OCI-LY7 (cell line): ENCODE measurements around the gene KIFC1. TPM values are rescaled to one million over a fixed set of nuclear protein-coding genes. Genes with fewer than 3 reads are reported as not detected.

Source experiments
- BruUV-seq: library from RNA; stranded (reverse); fragments of 400-500 nt; replicated peaks from 2 replicates; lab custom pipeline; 2021; lab: Mats Ljungman, UMichigan
- CTCF ChIA-PET: fragments of 300-600 bp; sonication (Branson Sonifier 250); formaldehyde crosslinking; loops from one replicate; lab custom pipeline; 2022; ENCODE audit warnings: antibody characterized with exemption; ENCODE audit not compliant: unreplicated experiment; lab: Charles Lee
- POLR2A ChIA-PET: fragments of 300-600 bp; sonication (Branson Sonifier 250); formaldehyde crosslinking; loops from one replicate; lab custom pipeline; 2022; ENCODE audit warnings: antibody characterized with exemption; lab: Charles Lee
- DNase-seq: peaks from one replicate; pipeline ENCODE4 v3.0.0-alpha.2; 2015; ENCODE audit warnings: low spot score
- H2AFZ ChIP-seq: fragments of 200-600 bp; sonication (generic), shearing (Covaris generic); 2 replicates; pipeline ENCODE4 v1.6.1; 2014; ENCODE audit warnings: mild to moderate bottlenecking, antibody characterized with exemption, low read length, moderate library complexity
- H3K27ac ChIP-seq: fragments of 200-600 bp; sonication (generic); 2 replicates; pipeline ENCODE4 v1.5.1; 2014; ENCODE audit warnings: mixed run types, low read depth, mild to moderate bottlenecking, moderate library complexity, low read length, inconsistent platforms; ENCODE audit not compliant: poor library complexity, severe bottlenecking
- H3K36me3 ChIP-seq: fragments of 200-600 bp; sonication (generic); 2 replicates; pipeline ENCODE4 v1.6.1; 2014; ENCODE audit warnings: mild to moderate bottlenecking, antibody characterized with exemption, low read length, moderate library complexity, mixed read lengths; ENCODE audit not compliant: insufficient read depth
- H3K4me1 ChIP-seq: fragments of 200-600 bp; sonication (generic); 2 replicates; pipeline ENCODE4 v1.5.1; 2014; ENCODE audit warnings: mild to moderate bottlenecking, low read length; ENCODE audit not compliant: insufficient read depth, poor library complexity, severe bottlenecking
- H3K4me2 ChIP-seq: fragments of 200-600 bp; sonication (generic); 2 replicates; pipeline ENCODE4 v1.6.1; 2014; ENCODE audit warnings: mild to moderate bottlenecking, low read length
- H3K4me3 ChIP-seq: fragments of 200-600 bp; sonication (generic); 2 replicates; pipeline ENCODE4 v1.5.1; 2014; ENCODE audit warnings: mild to moderate bottlenecking, low read depth, low read length; ENCODE audit not compliant: poor library complexity, severe bottlenecking
- H3K79me2 ChIP-seq: fragments of 200-600 bp; sonication (generic); 2 replicates; pipeline ENCODE4 v1.6.1; 2016; ENCODE audit warnings: low read depth, mild to moderate bottlenecking, low read length, moderate library complexity, mixed read lengths; ENCODE audit not compliant: insufficient read depth
- H3K9me2 ChIP-seq: fragments of 200-600 bp; sonication (generic); 2 replicates; pipeline ENCODE4 v1.6.1; 2016; ENCODE audit warnings: mild to moderate bottlenecking, low read length, mixed read lengths; ENCODE audit not compliant: insufficient read depth
- H3K9me3 ChIP-seq: fragments of 200-600 bp; sonication (generic); 2 replicates; pipeline ENCODE4 v1.6.1; 2014; ENCODE audit warnings: mild to moderate bottlenecking, mixed run types, low read length, mixed read lengths
- H4K20me1 ChIP-seq: fragments of 200-600 bp; sonication (generic); 2 replicates; pipeline ENCODE4 v1.6.1; 2014; ENCODE audit warnings: mild to moderate bottlenecking, antibody characterized with exemption, low read length, moderate library complexity, mixed read lengths; ENCODE audit not compliant: insufficient read depth
- CTCF ChIP-seq: fragments of 200-600 bp; sonication (generic); conservative IDR thresholded peaks from 2 replicates; pipeline ENCODE4 v1.5.1; 2014; ENCODE audit warnings: mild to moderate bottlenecking, antibody characterized with exemption, low read length, moderate library complexity, mixed read lengths
- EZH2phosphoT487 ChIP-seq: fragments of 200-600 bp; sonication (generic); IDR thresholded peaks from 2 replicates; pipeline ENCODE4 v1.6.1; 2018; ENCODE audit warnings: low read depth, borderline replicate concordance, mild to moderate bottlenecking, mixed run types, antibody characterized with exemption, low read length, moderate library complexity, mixed read lengths
- intact Hi-C: fragments of 100-400 bp; cut with micrococcal nuclease; formaldehyde crosslinking; loops from one replicate; pipeline ENCODE4 v1.10.0; 2022; ENCODE audit not compliant: unreplicated experiment
- total RNA-seq, 2 experiments: library from RNA; depleted of rRNA in 1 of 2; stranded (reverse); fragments of >200 nt in 1 of 2; shearing (Covaris generic) in 1 of 2; gene quantifications; 2 replicates each; pipeline ENCODE4 v1.2.3, GENCODE V29; 2014 to 2022

KIFC1 gene
- total RNA-seq, 2 experiments from 2014 or later = 138 to 167 TPM

DNA sequence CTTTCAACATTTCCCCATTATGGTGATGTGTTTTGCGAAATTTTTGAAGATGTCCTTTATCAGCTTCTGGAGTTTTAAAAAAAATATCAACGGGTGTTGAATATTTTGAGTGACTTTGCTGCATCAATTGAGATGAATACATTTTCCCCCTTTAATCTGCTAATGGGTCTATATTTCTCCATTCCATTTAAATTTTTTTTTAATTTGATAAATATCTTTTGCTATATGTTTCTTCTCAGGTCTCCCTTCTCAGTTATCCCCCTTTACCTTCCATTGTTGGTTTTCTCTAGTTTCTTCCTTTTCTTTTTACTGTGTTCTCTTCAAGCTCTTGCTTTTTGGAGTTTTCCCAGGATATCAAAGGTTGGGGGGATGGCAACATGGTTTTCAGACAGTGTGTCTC lies 1.4 kb upstream of the KIFC1 start:
- H3K9me3 ChIP-seq = no peaks in the 10 kb centered on the region
- DNase-seq = no peak
- peaks cover 34% of the 10 kb centered on the region for H3K36me3 ChIP-seq
- no peak overlapping the region for H3K4me3 ChIP-seq
- H2AFZ ChIP-seq = peak overlapping the region; percentile 89; the same call in 1 of the 2 replicates
- TF ChIP-seq EZH2phosphoT487 (no peak), CTCF (no peak)
- H3K4me2 ChIP-seq = no peak overlapping the region
- H3K4me1 ChIP-seq = peaks cover 25% of the 10 kb centered on the region
- intact Hi-C loops = loop anchor here (5.0 to 10.0 kb wide), 3 partner anchors 93 to 1575 kb away; partner anchors contain the start of genes B3GALT4, HSPA1A, HSPA1L and RGL2
- H3K27ac ChIP-seq = no peak overlapping the region
- BruUV-seq = no TSS peak
- ChIA-PET POLR2A (interaction anchor here (1.2 to 1.3 kb wide), 6 partner anchors 17 to 237 kb away, joined by 3 to 6 read pairs (median 5); partner anchors contain the start of gene ZBTB22), CTCF (interaction anchor here (0.9 to 1.0 kb wide), 2 partner anchors 16 to 29 kb away, joined by 3 read pairs; no protein-coding TSS in a partner anchor)
- peaks cover 20% of the 10 kb centered on the region for H4K20me1 ChIP-seq
- peaks cover 34% of the 10 kb centered on the region for H3K79me2 ChIP-seq
- H3K9me2 ChIP-seq = no peaks in the 10 kb centered on the region

GRCh38 chr6:33390767-33391277 lies 801 bp upstream of the KIFC1 start:
- no peaks in the 10 kb centered on the region for H3K9me2 ChIP-seq
- CTCF ChIA-PET = interaction anchor here (0.6 to 1.0 kb wide), 4 partner anchors 17 to 35 kb away, joined by 3 to 10 read pairs (median 3); partner anchors contain the start of gene PHF1
- H3K9me3 ChIP-seq = no peaks in the 10 kb centered on the region
- peaks cover 40% of the 10 kb centered on the region for H3K36me3 ChIP-seq
- H3K27ac ChIP-seq = peak overlapping the region; percentile 90
- no peak for DNase-seq
- TF ChIP-seq EZH2phosphoT487 (no peak), CTCF (no peak)
- H4K20me1 ChIP-seq = peaks cover 26% of the 10 kb centered on the region
- H3K79me2 ChIP-seq = peaks cover 41% of the 10 kb centered on the region
- H3K4me1 ChIP-seq = peaks cover 31% of the 10 kb centered on the region
- peak overlapping the region; percentile 60 for H3K4me2 ChIP-seq
- BruUV-seq = TSS peak; percentile 91
- POLR2A ChIA-PET = interaction anchor here (0.6 to 1.3 kb wide), 8 partner anchors 10 to 237 kb away, joined by 3 to 6 read pairs (median 4); partner anchors contain the start of gene ZBTB22
- peak overlapping the region; percentile 53 for H3K4me3 ChIP-seq
- H2AFZ ChIP-seq = peak overlapping the region; percentile 89
- intact Hi-C loops = loop anchor here (1.0 to 10.0 kb wide), 8 partner anchors 19 to 1576 kb away; partner anchors contain the start of genes B3GALT4, CUTA, HSPA1A and HSPA1L
